Fibroblast of peridontal ligament (primary cell): Measurements from ENCODE around the gene TASP1.
A peak's percentile ranks its signal among the peaks of the same experiment; 100 is the strongest.

Experiments used
- DNase-seq: peaks from one replicate; pipeline ENCODE4 v3.0.0-alpha.2; 2010; ENCODE audit errors: extremely low read depth

The TASP1 gene

GRCh38 chr20:13348311-13349234 lies 290.2 kb downstream of the TASP1 start:
- peak; percentile 59 for DNase-seq

GRCh38 chr20:13344671-13345070 lies 294.1 kb downstream of the TASP1 start:
- peak; percentile 41 for DNase-seq

- no peak for DNase-seq
These were observed 296.1 kb downstream of the TASP1 start for GRCh38 chr20:13342469-13343242.

- no peak for DNase-seq
These were observed 296.9 kb downstream of the TASP1 start for GRCh38 chr20:13341737-13342393.

GRCh38 chr20:13340088-13340487 lies 298.6 kb downstream of the TASP1 start:
- DNase-seq, result no peak
